Cardiac muscle cell (in vitro differentiated cells and primary cell): ENCODE data around the gene FAM20C. TPM values are rescaled to one million over a fixed set of nuclear protein-coding genes. Genes with fewer than 3 reads are reported as not detected.
"Not testable (repeated sequence)": the region's sequence is repeated elsewhere in the genome, so short reads cannot be mapped to it uniquely, and the experiment has no call there.

Experiments used
- DNase-seq, 2 donors: peaks; one replicate each; pipeline versions ENCODE4 v3.0.0 to v3.0.0-alpha.2; 2010 to 2017; ENCODE audit warnings: low read depth in 1 of 2, low spot score in 1 of 2
- H3K27ac ChIP-seq: fragments of 200-600 bp; sonication (generic); 2 replicates; pipeline ENCODE4 v1.5.1; 2016
- H3K27me3 ChIP-seq: fragments of 200-600 bp; sonication (generic); 2 replicates; pipeline ENCODE4 v1.6.0; 2016; ENCODE audit warnings: control low read depth
- H3K36me3 ChIP-seq: fragments of 200-600 bp; sonication (generic); 2 replicates; pipeline ENCODE4 v1.5.1; 2016; ENCODE audit warnings: control low read depth
- H3K4me1 ChIP-seq: fragments of 200-600 bp; sonication (generic); 2 replicates; pipeline ENCODE4 v1.8.1; 2017; ENCODE audit warnings: low read depth, mild to moderate bottlenecking, mixed run types
- H3K4me3 ChIP-seq: fragments of 200-600 bp; sonication (generic); 2 replicates; pipeline ENCODE4 v1.5.1; 2016; ENCODE audit warnings: mild to moderate bottlenecking
- H3K9me3 ChIP-seq: fragments of 200-600 bp; sonication (generic); 2 replicates; pipeline ENCODE4 v1.5.1; 2017; ENCODE audit warnings: low read depth, mild to moderate bottlenecking, control low read depth
- polyA plus RNA-seq: library from polyadenylated mRNA; unstranded; fragments of >200 nt; fragmentation: Nextera tagmentation; extraction: Ambion mirVana; gene quantifications from 2 replicates; pipeline ENCODE4 v1.2.1, GENCODE V29; 2016
- total RNA-seq: library from RNA; depleted of rRNA; stranded (reverse); fragments of >200 nt; gene quantifications from 2 replicates; pipeline ENCODE4 v1.2.3, GENCODE V29; 2016
- TF ChIP-seq, protein P1 (sequence below): IDR thresholded peaks from 2 replicates; pipeline ENCODE4 v1.5.1; 2012; ENCODE audit warnings: low read depth, mild to moderate bottlenecking, low read length

FAM20C gene
- total and polyA plus RNA-seq, 2 experiments from 2014 or later = 4.9 to 15.7 TPM

DNA sequence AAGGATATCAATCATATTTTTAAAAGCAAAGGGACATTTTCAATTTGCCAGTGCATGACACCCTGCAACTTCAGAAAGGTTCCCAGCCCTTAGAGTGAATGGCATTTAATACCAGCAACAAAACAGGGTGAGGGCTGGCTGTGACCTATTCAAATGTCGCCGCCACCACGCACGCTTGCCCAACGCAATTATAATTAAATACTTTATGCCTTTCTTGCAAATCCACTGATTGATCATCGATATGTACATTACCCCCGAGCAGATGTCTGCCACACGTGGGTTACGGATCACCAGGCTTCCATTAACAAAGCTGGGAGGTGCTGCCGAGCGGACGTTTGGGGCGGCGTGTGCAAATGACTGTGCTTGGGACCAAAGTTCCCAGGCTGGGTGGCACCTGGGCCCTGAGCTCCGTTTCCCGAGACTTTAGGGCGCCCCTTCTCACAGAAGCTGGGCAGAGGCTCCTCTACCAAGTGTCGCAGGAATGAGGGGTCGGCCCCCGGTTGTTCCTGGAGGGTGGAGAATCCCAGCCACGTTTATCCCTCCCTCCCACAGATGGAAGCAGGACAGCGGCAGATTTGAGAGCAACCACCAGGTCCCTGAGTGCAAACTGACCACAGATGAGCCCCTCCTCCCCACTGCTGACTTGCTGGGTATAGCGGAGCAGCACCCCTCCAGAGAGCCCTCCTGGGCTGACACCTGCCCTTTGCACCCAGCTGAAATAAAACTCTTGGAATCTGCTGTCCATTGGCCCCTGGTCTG is 101.5 kb downstream of the FAM20C start:
- no peaks in the 10 kb centered on the region for H3K36me3 ChIP-seq
- DNase-seq = no peak
- TF ChIP-seq, protein P1, sequence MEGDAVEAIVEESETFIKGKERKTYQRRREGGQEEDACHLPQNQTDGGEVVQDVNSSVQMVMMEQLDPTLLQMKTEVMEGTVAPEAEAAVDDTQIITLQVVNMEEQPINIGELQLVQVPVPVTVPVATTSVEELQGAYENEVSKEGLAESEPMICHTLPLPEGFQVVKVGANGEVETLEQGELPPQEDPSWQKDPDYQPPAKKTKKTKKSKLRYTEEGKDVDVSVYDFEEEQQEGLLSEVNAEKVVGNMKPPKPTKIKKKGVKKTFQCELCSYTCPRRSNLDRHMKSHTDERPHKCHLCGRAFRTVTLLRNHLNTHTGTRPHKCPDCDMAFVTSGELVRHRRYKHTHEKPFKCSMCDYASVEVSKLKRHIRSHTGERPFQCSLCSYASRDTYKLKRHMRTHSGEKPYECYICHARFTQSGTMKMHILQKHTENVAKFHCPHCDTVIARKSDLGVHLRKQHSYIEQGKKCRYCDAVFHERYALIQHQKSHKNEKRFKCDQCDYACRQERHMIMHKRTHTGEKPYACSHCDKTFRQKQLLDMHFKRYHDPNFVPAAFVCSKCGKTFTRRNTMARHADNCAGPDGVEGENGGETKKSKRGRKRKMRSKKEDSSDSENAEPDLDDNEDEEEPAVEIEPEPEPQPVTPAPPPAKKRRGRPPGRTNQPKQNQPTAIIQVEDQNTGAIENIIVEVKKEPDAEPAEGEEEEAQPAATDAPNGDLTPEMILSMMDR = no peak
- no peak overlapping the region for H3K27ac ChIP-seq
- H3K4me1 ChIP-seq = no peaks in the 10 kb centered on the region
- no peaks in the 10 kb centered on the region for H3K9me3 ChIP-seq
- H3K27me3 ChIP-seq = peaks cover 70% of the 10 kb centered on the region
- no peak overlapping the region for H3K4me3 ChIP-seq

DNA sequence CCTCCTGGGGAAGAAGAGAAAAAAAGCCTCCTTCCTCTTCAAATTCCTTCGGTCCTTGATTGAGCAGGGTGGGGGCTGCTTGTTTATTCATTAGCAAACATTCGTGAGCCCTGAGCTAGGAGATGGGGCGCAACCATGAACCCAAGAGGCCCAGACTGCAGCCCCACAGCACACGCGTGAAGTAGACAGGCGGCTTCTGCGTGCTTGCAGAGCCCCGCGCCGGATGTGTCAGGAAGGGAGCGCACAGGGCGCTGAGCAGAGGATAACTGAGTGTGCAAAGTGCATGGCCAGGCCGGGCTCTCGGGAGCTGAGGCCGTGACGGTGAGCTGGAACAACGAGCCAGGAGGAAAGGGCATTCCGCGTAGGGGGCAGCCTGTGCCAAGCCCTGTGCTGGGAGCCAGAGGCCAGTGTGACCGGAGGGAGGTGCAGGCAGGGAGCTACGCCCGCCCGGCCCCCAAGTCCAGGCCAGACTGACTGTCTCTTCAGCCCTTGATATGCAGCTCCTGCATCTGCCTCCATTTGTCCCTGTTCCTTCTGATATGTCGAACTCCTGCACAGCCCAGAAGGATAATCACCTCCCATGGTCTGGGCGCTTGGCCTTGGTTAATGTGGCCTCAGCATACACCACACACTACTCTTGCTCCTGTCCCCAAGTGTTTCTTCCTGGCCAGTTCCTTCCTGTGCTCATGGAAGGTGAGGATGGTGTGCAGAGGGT is 102.2 kb downstream of the FAM20C start:
- Histone ChIP-seq H3K27me3 (peaks cover 63% of the 10 kb centered on the region), H3K4me1 (no peaks in the 10 kb centered on the region), H3K36me3 (no peaks in the 10 kb centered on the region), H3K4me3 (no peak overlapping the region), H3K27ac (no peak overlapping the region), H3K9me3 (no peaks in the 10 kb centered on the region)
- no peak for DNase-seq
- TF ChIP-seq, protein P1 = no peak

DNA sequence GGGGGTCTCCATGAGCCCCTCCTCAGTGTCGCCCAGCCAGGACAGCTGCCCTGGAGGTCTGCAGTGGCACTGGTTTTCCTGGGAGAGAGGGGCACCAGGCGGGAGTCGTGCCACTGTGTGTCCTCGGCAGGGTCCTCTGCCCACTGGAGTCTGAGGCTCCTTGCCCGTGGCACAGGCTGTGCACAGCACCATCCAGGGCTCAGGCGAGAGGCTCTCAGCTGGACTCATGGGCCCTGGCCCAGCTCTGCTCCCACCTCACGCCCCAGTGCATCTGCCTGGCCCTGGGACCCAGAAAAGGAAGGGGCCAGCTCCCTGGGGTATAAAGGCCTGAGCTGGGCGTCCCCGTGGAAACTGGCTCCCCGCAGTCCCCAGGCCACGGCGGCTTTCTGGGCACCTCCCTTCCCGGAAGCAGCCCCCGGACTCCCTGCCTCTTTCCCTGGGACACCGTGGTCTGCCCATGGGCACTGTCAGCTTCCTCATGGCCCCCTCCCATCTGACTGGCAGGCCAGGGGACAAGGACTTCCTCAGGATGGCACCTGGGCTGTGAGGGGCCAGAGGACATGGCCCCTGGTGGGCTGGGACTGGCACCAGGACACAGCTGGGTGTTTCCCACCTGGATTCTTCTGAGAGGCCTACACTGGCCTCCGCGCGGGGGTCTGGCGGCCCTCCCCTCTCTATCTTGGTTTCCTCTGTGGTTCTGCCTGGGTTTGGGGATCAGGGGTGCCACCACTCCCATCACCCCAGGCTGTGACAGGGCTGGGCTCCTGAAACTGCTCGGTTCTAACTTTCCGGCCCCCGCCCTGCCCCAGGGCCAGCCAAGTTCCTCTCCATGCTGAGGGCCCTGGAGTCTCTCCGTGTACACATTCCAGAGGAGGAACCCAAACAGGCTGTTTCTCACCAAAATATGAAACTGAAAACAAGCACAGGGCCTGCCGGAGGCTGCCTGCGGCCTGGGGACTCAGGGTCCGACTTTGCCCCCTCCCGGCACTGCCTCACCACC is 103.1 kb downstream of the FAM20C start:
- Histone ChIP-seq H3K4me3 (no peak overlapping the region), H3K36me3 (no peaks in the 10 kb centered on the region), H3K4me1 (no peaks in the 10 kb centered on the region), H3K27ac (no peak overlapping the region), H3K27me3 (peaks cover 54% of the 10 kb centered on the region), H3K9me3 (no peaks in the 10 kb centered on the region)
- DNase-seq = no peak
- TF ChIP-seq, protein P1 = no peak

DNA sequence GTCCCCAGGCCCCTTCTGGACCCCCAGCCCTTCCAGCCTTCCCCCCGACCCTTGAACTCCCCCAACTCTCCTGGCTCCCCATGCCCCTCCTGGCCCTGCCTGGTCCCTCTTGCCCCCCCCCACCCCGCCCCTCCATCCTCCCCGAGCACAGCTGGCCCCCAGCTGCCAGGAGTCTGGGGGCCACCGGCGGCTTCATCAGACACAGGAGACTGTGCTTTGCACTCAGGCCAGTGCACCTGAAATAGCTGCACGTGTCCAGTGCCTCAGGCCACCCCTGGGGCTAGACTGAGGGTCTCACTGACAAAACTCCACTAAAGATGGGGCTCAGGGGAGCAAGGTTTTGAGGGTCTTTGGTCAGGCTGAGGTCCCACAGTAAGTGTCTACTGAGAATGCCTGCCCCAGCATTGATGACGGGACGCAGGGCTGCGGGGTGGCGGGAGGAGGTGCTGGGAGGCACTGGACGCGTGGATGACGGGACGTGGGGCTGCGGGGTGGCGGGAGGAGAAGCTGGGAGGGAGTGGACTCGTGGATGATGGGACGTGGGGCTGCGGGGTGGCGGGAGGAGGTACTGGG is 104.1 kb downstream of the FAM20C start:
- Histone ChIP-seq H3K36me3 (no peaks in the 10 kb centered on the region), H3K27me3 (peaks cover 44% of the 10 kb centered on the region), H3K4me3 (no peak overlapping the region), H3K27ac (no peak overlapping the region), H3K4me1 (no peaks in the 10 kb centered on the region), H3K9me3 (no peaks in the 10 kb centered on the region)
- TF ChIP-seq, protein P1 = no peak
- no peak for DNase-seq

DNA sequence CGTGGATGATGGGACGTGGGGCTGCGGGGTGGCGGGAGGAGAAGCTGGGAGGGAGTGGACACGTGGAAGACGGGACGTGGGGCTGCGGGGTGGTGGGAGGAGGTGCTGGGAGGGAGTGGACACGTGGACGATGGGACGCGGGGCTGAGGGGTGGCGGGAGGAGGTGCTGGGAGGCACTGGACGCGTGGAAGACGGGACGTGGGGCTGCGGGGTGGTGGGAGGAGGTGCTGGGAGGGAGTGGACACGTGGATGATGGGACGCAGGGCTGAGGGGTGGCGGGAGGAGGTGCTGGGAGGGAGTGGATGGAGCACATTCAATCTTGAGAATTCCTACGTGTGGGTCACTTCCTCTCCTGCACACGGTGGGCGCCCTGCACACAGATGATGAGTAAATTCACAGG is 104.8 kb downstream of the FAM20C start:
- not testable (repeated sequence) for DNase-seq, H3K4me1 ChIP-seq, H3K36me3 ChIP-seq, H3K9me3 ChIP-seq, H3K4me3 ChIP-seq, H3K27ac ChIP-seq
- peaks cover 37% of the 10 kb centered on the region for H3K27me3 ChIP-seq
